HUES48 (cell line): ENCODE results near the gene GATAD2A.
"Not testable (repeated sequence)": the region's sequence is repeated elsewhere in the genome, so short reads cannot be mapped to it uniquely, and the experiment has no call there.

ENCODE experiments used
- H3K27ac ChIP-seq: one replicate; pipeline ENCODE4 v1.7.0; 2013; ENCODE audit warnings: low read depth, low read length, inconsistent platforms
- H3K27me3 ChIP-seq: 2 replicates; pipeline ENCODE4 v1.6.1; 2013; ENCODE audit warnings: mild to moderate bottlenecking, low read length; ENCODE audit not compliant: control insufficient read depth, insufficient read depth
- H3K36me3 ChIP-seq: 2 replicates; pipeline ENCODE4 v1.6.1; 2013; ENCODE audit warnings: low read length; ENCODE audit not compliant: control insufficient read depth, insufficient read depth
- H3K4me1 ChIP-seq: 2 replicates; pipeline ENCODE4 v1.6.1; 2013; ENCODE audit warnings: mild to moderate bottlenecking, low read length; ENCODE audit not compliant: control insufficient read depth, insufficient read depth
- H3K4me3 ChIP-seq: 2 replicates; pipeline ENCODE4 v1.5.1; 2013; ENCODE audit warnings: mild to moderate bottlenecking, low read depth, low read length
- H3K9ac ChIP-seq: 2 replicates; pipeline ENCODE4 v1.6.1; 2013; ENCODE audit warnings: mild to moderate bottlenecking, low read depth, low read length, moderate library complexity
- H3K9me3 ChIP-seq: 2 replicates; pipeline ENCODE4 v1.6.1; 2013; ENCODE audit warnings: low read length; ENCODE audit not compliant: control insufficient read depth, insufficient read depth

GATAD2A gene

DNA sequence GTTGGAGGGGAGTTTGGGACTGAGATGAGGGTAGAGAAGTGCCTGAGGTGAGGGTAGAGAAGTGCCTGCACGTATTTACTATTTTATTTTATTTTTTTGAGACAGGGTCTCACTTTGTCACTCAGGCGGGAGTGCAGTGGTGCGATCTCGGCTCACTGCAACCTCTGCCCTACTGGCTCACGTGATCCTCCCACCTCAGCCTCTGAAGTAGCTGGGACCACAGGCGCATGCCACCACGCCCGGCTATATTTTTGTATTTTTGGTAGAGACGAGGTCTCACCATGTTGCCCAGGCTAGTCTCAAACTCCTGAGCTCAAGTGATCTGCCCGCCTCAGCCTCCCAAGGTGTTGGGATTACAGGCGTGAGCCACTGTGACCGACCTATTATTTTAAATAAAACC, 15.8 kb upstream of the GATAD2A start:
- H3K27me3 ChIP-seq, H3K27ac ChIP-seq, H3K9me3 ChIP-seq, H3K36me3 ChIP-seq, H3K9ac ChIP-seq, H3K4me3 ChIP-seq: not testable (repeated sequence)
- peaks cover 17% of the 10 kb centered on the region for H3K4me1 ChIP-seq

DNA sequence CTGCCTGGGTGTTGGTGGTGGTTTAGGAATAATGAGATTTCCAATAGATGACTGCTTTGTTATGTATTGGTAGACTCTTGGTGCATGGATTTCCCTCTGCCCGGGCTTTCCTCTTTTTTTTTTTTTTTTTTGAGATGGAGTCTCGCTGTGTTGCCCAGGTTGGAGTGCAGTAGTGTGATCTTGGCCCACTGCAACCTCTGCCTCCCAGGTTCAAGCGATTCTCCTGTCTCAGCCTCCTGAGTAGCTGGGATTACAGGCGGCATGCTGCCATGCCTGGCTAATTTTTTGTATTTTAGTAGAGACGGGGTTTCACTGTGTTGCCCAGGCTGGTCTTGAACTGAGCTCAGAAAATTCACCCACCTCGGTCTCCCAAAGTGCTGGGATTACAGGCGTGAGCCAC, 11.1 kb upstream of the GATAD2A start:
- H3K9me3 ChIP-seq, H3K4me3 ChIP-seq, H3K9ac ChIP-seq, H3K27ac ChIP-seq, H3K27me3 ChIP-seq, H3K36me3 ChIP-seq, H3K4me1 ChIP-seq: not testable (repeated sequence)

DNA sequence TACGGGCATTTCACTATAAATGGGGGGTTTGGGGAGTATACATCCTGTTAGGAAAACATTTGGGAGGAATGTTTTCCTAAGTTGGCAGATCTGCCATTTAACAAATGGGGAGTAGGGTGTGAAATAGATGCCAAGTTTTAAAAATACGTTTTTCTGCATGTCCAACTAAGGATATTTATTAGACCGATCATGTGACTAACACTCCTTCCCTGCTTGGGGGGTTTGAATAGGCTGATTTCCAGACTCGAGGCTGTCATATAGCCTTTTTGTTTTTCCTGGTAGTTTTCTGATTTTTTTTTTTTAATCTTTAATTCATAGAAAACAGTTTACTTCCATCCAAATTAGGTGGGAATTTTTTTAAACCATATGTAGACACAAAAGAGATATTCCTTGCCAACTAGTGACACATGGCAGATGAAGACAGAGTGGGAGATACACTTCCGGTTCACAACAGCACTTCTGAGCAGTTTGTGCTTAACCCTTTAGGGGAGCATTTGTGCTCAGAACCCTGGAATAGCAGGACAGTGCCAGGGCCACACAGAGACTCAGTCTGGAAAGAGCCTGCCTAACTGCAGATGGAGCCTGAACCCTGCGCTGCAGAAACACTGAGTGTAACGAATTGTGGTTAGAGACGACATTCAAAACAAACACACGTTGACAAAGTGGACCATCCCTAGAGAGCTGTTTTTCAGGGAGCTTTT, 5.6 kb upstream of the GATAD2A start:
- no peak overlapping the region for H3K4me3 ChIP-seq
- H3K27me3 ChIP-seq, result no peaks in the 10 kb centered on the region
- no peak overlapping the region for H3K27ac ChIP-seq
- H3K9ac ChIP-seq, result no peak overlapping the region
- H3K9me3 ChIP-seq, result no peaks in the 10 kb centered on the region
- H3K36me3 ChIP-seq, result no peaks in the 10 kb centered on the region
- H3K4me1 ChIP-seq, result peaks cover 4% of the 10 kb centered on the region; the same call in 1 of the 2 replicates

DNA sequence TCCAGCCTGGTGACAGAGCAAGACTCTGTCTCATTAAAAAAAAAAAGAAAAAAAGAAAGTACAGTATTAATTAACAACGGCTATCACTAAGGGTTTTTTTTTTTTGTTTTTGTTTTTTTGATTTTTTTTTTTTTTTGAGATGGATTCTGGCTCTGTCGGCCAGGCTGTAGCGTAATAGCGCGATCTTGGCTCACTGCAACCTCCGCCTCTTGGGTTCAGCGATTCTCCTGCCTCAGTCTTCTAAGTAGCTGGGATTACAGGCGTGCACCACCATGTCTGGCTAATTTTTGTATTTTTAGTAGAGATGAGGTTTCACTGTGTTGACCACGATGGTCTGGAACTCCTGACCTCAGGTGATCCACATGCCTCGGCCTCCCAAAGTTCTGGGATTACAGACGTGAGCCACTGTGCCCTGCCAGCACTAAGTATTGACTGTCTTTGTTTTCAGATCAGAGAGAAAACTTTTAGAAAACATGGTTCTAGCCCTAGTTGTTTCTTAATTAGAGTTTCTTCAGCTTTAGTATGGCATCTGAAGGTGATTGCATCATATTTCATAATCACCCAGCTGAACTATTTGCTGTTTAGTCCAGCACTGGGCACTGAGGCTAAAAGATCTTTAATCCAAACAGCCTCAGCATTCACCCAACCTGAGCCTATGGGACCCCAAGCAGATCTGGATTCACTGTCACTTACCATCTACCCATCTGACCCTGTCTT, 2.7 kb upstream of the GATAD2A start:
- no peak overlapping the region for H3K9ac ChIP-seq
- peaks cover 19% of the 10 kb centered on the region for H3K4me1 ChIP-seq
- H3K27ac ChIP-seq, result no peak overlapping the region
- H3K36me3 ChIP-seq, result no peaks in the 10 kb centered on the region
- H3K27me3 ChIP-seq, result no peaks in the 10 kb centered on the region
- H3K4me3 ChIP-seq, result no peak overlapping the region
- H3K9me3 ChIP-seq, result no peaks in the 10 kb centered on the region

DNA sequence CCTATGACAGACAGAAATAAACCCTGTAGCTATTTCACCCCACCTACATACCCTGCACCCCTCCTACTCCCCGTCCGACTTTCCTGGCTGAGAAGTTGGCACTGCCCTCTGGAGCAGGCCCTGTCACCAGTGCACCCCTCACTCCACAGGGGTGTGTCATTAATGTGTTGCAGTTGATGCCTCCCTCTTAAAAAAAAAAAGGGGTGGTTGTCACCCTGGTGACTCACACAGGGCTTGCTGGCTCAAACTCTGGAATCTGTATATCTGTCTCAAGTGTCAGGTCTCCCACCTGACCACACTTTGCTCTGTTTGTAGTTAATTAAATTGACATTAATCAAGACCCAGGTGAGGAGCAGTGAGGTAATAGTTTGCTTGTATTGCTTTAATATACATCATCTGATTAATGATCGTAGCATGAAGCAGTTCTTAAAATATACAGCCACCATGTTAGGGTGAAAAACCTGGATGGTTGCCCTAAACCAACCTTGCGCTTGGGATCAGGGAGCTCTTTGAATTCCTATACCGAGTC, 2.0 kb upstream of the GATAD2A start:
- no peak overlapping the region for H3K9ac ChIP-seq
- H3K27ac ChIP-seq, result no peak overlapping the region

DNA sequence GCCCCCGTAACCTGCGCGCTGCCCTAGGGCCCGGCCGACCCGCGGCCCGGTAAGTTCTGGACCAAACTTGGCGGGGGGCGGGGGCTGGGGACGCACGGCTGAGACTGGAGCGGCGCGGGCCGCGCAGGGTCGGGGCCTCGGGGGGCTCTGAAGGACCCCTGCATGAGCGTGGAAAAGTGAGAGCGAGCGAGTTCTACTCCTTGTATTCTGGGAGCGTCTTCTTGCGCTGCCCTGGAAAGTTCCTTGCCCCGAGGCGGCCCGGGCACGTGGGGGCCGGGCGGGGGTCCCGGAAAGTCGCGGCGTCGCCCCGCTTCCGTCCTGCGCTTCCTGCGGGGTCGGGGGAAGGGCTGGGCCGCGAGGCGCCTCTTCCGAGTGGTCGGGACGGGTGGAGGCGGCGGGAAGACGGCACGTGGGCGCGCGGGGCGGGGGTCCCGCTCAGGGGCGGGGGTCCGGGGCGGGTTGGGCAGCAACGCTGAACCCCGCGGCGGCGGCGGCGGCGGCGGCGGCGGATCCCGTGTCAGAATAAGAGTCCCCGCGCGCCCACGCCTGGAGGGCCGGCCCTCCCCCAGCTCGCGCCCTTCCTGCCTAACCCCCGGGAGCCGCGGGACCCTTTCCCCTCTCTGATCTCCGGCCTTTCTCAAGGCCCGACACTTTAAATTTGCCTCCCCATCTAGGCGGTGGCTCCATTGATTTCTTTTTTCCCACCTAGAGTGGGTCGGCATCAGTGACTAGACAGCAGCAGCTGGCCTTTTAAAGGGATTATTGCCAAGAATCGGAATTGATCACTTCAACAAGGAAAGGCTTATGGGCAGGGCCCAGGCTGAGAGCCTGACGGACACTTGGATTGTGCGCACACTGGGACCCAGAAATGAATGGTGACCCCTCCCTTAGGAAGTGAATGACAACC, 749 bp downstream of the GATAD2A start:
- Histone ChIP-seq H3K9ac (peak overlapping the region; percentile 70), H3K27me3 (no peaks in the 10 kb centered on the region), H3K36me3 (peaks cover 6% of the 10 kb centered on the region; the same call in 1 of the 2 replicates), H3K4me1 (peaks cover 45% of the 10 kb centered on the region), H3K27ac (peak overlapping the region; percentile 89), H3K9me3 (no peaks in the 10 kb centered on the region), H3K4me3 (peak overlapping the region; percentile 77)

More for the DNA sequence above, 2.0 kb upstream of the GATAD2A start:
- peaks cover 22% of the 10 kb centered on the region for H3K4me1 ChIP-seq
- H3K27me3 ChIP-seq, result no peaks in the 10 kb centered on the region
- H3K9me3 ChIP-seq, result no peaks in the 10 kb centered on the region
- H3K36me3 ChIP-seq, result no peaks in the 10 kb centered on the region
- H3K4me3 ChIP-seq, result no peak overlapping the region

DNA sequence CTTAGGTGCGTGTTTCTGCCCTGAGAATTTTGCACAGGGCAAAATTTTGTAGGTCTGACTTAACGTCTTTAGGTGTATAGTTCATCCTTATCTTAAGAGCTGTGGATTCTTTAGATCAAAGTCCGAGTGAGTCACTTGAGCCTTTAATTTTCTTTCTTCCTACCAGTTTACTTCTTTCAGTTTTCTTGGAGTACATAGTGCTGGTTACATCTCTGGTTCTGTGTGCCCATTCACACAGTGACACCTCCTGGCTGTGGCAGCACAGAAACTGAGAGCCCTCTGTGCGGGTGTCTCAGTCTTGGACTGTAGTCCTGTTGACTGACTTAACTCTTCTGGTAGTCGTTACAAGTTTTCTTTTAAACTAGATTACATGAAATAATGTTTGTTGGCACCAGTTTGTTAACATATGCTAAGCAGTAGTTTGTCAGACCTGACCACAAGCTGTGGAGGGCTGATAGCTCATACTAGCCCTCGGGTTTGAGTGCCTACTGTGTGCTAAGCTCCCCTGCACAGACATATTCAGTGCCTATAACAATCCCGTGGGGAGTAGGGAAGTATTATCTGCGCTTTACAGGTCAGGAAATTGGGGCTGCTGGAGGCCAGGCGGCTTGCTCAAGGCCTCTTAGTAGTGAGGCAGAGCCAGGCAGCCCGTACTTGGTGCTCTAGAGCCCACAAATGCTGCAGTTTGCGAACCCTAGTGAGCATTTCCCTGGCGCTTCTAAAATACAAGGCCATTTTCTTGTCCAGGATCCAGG, 1.6 kb downstream of the GATAD2A start:
- H3K36me3 ChIP-seq, result peaks cover 11% of the 10 kb centered on the region; the same call in 1 of the 2 replicates
- no peaks in the 10 kb centered on the region for H3K9me3 ChIP-seq
- H3K27me3 ChIP-seq, result no peaks in the 10 kb centered on the region
- peak overlapping the region; percentile 77 for H3K4me3 ChIP-seq
- peaks cover 45% of the 10 kb centered on the region for H3K4me1 ChIP-seq
- peak overlapping the region; percentile 57; the same call in 1 of the 2 replicates for H3K9ac ChIP-seq
- H3K27ac ChIP-seq, result peak overlapping the region; percentile 89

DNA sequence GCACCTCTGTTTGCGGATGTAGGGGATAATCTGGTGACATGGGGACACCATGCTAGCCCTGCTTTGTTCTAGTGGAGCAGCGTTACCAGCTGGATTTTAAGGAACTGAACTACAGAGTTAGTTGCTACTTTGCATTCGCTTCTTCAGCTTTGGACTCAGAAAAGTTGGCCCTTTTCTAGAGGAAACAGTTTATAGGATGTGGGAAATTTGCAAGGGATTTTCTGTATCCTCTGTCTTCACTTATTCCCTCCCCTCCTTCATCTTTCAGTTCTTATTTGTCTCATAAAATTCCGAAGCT, 2.1 kb downstream of the GATAD2A start:
- Histone ChIP-seq H3K9me3 (no peaks in the 10 kb centered on the region), H3K36me3 (peaks cover 11% of the 10 kb centered on the region; the same call in 1 of the 2 replicates), H3K27me3 (no peaks in the 10 kb centered on the region), H3K27ac (peak overlapping the region; percentile 5), H3K4me1 (peaks cover 45% of the 10 kb centered on the region), H3K4me3 (peak overlapping the region; percentile 77), H3K9ac (no peak overlapping the region)

DNA sequence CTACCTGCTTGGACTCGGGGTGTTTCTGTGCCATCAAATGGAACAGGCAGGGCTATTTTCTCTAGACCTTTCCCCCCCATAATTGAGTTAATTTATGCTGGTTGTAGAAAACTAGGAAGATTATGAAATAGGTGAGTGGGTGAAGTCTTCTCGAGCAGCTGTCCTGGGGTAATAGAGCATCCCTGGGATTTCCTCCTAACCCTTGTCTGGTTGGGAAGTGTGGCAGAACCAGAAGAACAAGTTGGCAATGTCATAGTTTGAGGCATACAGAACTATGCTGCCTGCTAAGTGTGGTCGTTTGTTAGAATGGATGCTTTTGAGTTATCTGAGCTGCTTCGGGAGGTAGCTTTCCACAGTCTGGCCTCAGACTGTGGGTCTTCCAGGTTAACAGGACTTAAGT, 3.7 kb downstream of the GATAD2A start:
- H3K9ac ChIP-seq, result no peak overlapping the region; the same call in 1 of the 2 replicates
- peak overlapping the region; percentile 36 for H3K4me3 ChIP-seq
- H3K27ac ChIP-seq, result peak overlapping the region; percentile 50
- peaks cover 45% of the 10 kb centered on the region for H3K4me1 ChIP-seq
- H3K9me3 ChIP-seq, result no peaks in the 10 kb centered on the region
- H3K36me3 ChIP-seq, result peaks cover 11% of the 10 kb centered on the region
- H3K27me3 ChIP-seq, result no peaks in the 10 kb centered on the region

DNA sequence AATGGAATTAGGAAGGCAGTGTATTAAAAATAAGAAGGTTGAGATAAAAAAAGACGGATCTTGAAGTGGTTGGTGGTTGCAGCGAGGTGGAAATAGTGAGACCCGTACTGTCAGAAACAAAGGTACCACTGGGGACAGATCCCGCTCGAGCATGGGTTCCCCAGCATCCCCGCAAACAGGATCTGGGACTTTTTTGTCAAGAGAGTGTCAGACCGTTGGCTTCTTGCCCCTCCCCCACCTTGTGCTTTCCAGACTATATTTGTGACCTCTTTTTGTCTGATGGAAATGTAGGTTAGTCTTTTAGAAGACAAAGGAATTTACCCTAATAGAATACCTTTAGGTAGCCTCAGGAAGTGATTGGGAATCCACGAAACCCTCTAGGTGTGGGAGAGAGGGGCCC, 4.2 kb downstream of the GATAD2A start:
- peaks cover 11% of the 10 kb centered on the region for H3K36me3 ChIP-seq
- no peaks in the 10 kb centered on the region for H3K9me3 ChIP-seq
- H3K9ac ChIP-seq, result no peak overlapping the region; the same call in 1 of the 2 replicates
- H3K27ac ChIP-seq, result peak overlapping the region; percentile 50
- peak overlapping the region; percentile 36 for H3K4me3 ChIP-seq
- no peaks in the 10 kb centered on the region for H3K27me3 ChIP-seq
- peaks cover 44% of the 10 kb centered on the region for H3K4me1 ChIP-seq
